Parathyroid adenoma (tissue), 2 donors: Measurements from ENCODE around the gene DNASE1L2.

ENCODE experiments used
- H2AFZ ChIP-seq: fragments of 300-600 bp; sonication (generic); one replicate; pipeline ENCODE4 v1.7.0; 2017; ENCODE audit warnings: antibody characterized with exemption, mild to moderate bottlenecking
- H3K27ac ChIP-seq: fragments of 300-600 bp; sonication (generic); one replicate; pipeline ENCODE4 v1.7.0; 2017
- H3K27me3 ChIP-seq: fragments of 300-600 bp; sonication (generic); one replicate; pipeline ENCODE4 v1.7.0; 2017; ENCODE audit warnings: low read length; ENCODE audit not compliant: control insufficient read depth, insufficient read depth
- H3K36me3 ChIP-seq: fragments of 300-600 bp; sonication (generic); one replicate; pipeline ENCODE4 v1.7.0; 2017; ENCODE audit warnings: low read length; ENCODE audit not compliant: control insufficient read depth, insufficient read depth
- H3K4me1 ChIP-seq: fragments of 300-600 bp; sonication (generic); one replicate; pipeline ENCODE4 v1.7.0; 2017; ENCODE audit warnings: control low read depth
- H3K4me2 ChIP-seq: fragments of 300-600 bp; sonication (generic); one replicate; pipeline ENCODE4 v1.7.0; 2017; ENCODE audit warnings: low read length
- H3K4me3 ChIP-seq: fragments of 300-600 bp; sonication (generic); one replicate; pipeline ENCODE4 v1.7.0; 2017; ENCODE audit warnings: low read depth, low read length
- H3K79me2 ChIP-seq: fragments of 300-600 bp; sonication (generic); one replicate; pipeline ENCODE4 v1.7.0; 2017; ENCODE audit warnings: control low read depth
- H3K9ac ChIP-seq: fragments of 300-600 bp; sonication (generic); one replicate; pipeline ENCODE4 v1.7.0; 2017; ENCODE audit warnings: mild to moderate bottlenecking
- H3K9me3 ChIP-seq: fragments of 300-600 bp; sonication (generic); one replicate; pipeline ENCODE4 v1.7.0; 2017; ENCODE audit warnings: low read length; ENCODE audit not compliant: control insufficient read depth
- CTCF ChIP-seq: fragments of 300-600 bp; sonication (generic); IDR thresholded peaks from one replicate; pipeline ENCODE4 v1.7.0; 2017; ENCODE audit warnings: antibody characterized with exemption, mild to moderate bottlenecking
- donor health status: primary hyperparathyroidism.

The DNASE1L2 gene

DNA sequence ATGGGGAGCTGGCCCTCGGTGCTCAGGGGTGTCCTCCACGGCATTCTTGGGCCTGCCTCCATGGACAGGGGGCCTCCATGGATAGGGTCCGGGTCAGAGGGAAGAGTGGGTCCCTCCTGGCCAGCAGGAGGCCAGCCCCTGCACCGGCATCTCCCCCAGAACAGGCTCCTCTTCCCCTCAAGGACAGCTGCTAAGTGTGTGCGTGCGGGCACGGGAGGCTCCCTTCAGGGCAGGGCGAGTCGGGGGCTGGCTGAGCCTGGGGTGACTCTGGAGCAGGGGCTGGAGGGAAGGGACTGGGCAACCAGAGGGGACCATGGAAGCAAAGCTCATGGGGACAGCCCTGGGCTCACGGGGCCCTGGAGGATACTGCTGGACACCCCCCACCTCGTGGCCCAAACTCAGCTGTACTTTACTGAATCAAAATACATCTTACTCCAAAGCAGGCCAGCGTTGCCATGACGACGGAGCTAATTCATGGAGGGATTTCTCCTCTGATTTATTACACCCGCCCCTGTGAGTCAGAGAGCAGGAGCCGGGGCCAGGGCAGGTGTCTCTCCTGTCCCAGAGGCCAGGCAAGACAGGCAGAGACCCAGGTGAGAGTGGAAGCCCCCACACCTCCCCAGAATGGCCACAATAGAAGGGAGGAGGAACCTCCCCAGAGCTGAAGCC, 41.9 kb upstream of the DNASE1L2 start:
- H2AFZ ChIP-seq: no peak overlapping the region
- no peaks in the 10 kb centered on the region for H3K27me3 ChIP-seq
- peaks cover 2% of the 10 kb centered on the region for H3K79me2 ChIP-seq
- no peak overlapping the region for H3K4me2 ChIP-seq
- H3K4me1 ChIP-seq: peaks cover 7% of the 10 kb centered on the region
- no peak overlapping the region for H3K9ac ChIP-seq
- H3K9me3 ChIP-seq: no peaks in the 10 kb centered on the region
- no peak for TF ChIP-seq CTCF
- H3K4me3 ChIP-seq: no peak overlapping the region
- no peak overlapping the region for H3K27ac ChIP-seq
- H3K36me3 ChIP-seq: no peaks in the 10 kb centered on the region

- Histone ChIP-seq H3K27me3 (no peaks in the 10 kb centered on the region), H3K9me3 (no peaks in the 10 kb centered on the region), H2AFZ (peak overlapping the region; percentile 76), H3K9ac (no peak overlapping the region), H3K27ac (no peak overlapping the region), H3K4me2 (peak overlapping the region; percentile 82), H3K36me3 (no peaks in the 10 kb centered on the region), H3K79me2 (peaks cover 2% of the 10 kb centered on the region), H3K4me1 (peaks cover 7% of the 10 kb centered on the region), H3K4me3 (peak overlapping the region; percentile 53)
- peak; percentile 44 for TF ChIP-seq CTCF
Observed at GRCh38 chr16:2194852-2195321, 41.4 kb upstream of the DNASE1L2 start.

GRCh38 chr16:2195322-2196161, 40.7 kb upstream of the DNASE1L2 start:
- Histone ChIP-seq H3K4me2 (peak overlapping the region; percentile 82), H3K27me3 (no peaks in the 10 kb centered on the region), H2AFZ (peak overlapping the region; percentile 76), H3K27ac (no peak overlapping the region), H3K9me3 (no peaks in the 10 kb centered on the region), H3K4me1 (peaks cover 7% of the 10 kb centered on the region), H3K4me3 (peak overlapping the region; percentile 53), H3K36me3 (no peaks in the 10 kb centered on the region), H3K79me2 (peaks cover 2% of the 10 kb centered on the region), H3K9ac (no peak overlapping the region)
- no peak for TF ChIP-seq CTCF

GRCh38 chr16:2196162-2196980, 39.9 kb upstream of the DNASE1L2 start, which contains the start of gene CASKIN1:
TSS of gene CASKIN1 (minus strand) at chr16:2196605. CDS start at chr16:2196432, 173 bp downstream.
- Histone ChIP-seq H3K4me3 (peak within 1 kb of the TSS; percentile 53), H3K27me3 (no peaks in the 10 kb centered on the region), H3K27ac (no peak within 1 kb of the TSS)

More at GRCh38 chr16:2196162-2196980, 39.9 kb upstream of the DNASE1L2 start, which contains the start of gene CASKIN1:
- no peaks in the 10 kb centered on the region for H3K9me3 ChIP-seq
- no peaks in the 10 kb centered on the region for H3K36me3 ChIP-seq
- H2AFZ ChIP-seq: peak within 1 kb of the TSS; percentile 76
- no peak for TF ChIP-seq CTCF
- peak within 1 kb of the TSS; percentile 82 for H3K4me2 ChIP-seq
- peaks cover 7% of the 10 kb centered on the region for H3K4me1 ChIP-seq
- H3K9ac ChIP-seq: no peak within 1 kb of the TSS
- H3K79me2 ChIP-seq: peaks cover 2% of the 10 kb centered on the region
